SK-MEL-5 (cell line): Measurements from ENCODE around the gene LMNB1. TPM values are rescaled to one million over a fixed set of nuclear protein-coding genes. Genes with fewer than 3 reads are reported as not detected.
"Not testable (repeated sequence)": the region's sequence is repeated elsewhere in the genome, so short reads cannot be mapped to it uniquely, and the experiment has no call there.

Source experiments
- DNase-seq: peaks from one replicate; pipeline ENCODE4 v3.0.0-alpha.2; 2016; ENCODE audit warnings: low read depth, low spot score
- in situ Hi-C: cut with HindIII; loops from 2 replicates; pipeline ENCODE4 v1.10.0; 2016; ENCODE audit warnings: low sequenced_read_pairs, high pct_unique_total_duplicates, low pct_unique_long_range_greater_than_20kb
- total RNA-seq: library from RNA; depleted of rRNA; stranded (reverse); fragments of >200 nt; shearing (Covaris generic); gene quantifications from 2 replicates; pipeline ENCODE4 v1.2.3, GENCODE V29; 2014

Gene LMNB1
- total RNA-seq, 1 experiment from 2014 or later, result 44.6 TPM

- peak; percentile 17 for DNase-seq
- in situ Hi-C loops, result no loop called here
Measured at GRCh38 chr5:126847456-126847820, 70.5 kb downstream of the LMNB1 start.

DNA sequence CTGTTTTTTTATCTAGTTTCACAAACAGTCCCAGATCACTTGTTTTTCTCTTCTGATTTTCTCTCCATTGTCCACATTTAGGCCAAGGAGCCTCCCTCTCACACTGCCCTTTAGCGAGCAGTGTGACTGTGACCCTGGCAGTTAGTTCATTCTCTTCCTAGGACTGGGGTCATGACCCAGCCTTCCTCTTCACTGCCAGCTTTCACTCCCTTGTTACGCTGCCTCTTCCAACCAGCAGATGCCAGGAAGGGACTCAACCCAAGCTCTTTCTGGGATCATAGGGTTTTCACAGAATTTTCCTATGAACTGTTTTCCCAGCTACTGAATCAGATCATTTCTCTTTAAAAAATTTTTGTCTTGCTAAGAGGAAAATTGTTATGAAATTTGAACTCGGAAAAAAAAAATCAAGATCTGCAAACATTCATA, 70.9 kb downstream of the LMNB1 start:
- DNase-seq, result no peak
- in situ Hi-C loops, result no loop called here

- DNase-seq, result no peak
- in situ Hi-C loops, result no loop called here
Measured at GRCh38 chr5:126848253-126848652, 71.3 kb downstream of the LMNB1 start.

GRCh38 chr5:126849101-126849678, 72.3 kb downstream of the LMNB1 start:
- DNase-seq, result no peak
- in situ Hi-C loops, result no loop called here

DNA sequence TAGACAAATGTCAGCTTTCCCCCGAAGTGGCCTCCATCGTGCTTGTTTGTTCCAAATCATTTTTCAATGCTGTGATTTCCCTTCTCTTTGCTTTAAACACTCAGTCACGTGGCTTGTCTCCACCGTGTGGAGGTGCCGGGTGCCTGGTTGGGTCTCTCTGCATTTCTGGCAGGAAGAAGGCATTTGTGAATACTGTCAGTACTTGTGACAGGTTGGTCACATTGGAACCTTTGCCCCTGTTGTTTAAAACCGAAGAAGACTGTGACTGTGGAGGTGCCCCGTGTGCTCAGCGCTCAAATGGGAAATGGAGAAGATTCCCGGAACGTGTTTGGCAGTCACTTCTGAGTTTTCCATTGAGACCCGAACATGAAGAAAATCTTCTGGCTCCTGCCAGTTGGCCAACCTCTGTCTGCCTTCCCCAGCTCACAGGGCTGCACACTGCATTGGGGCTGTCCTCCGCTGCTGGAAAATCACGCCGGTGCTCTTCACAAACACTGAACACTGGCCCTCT, 74.6 kb downstream of the LMNB1 start:
- in situ Hi-C loops, result no loop called here
- no peak for DNase-seq

DNA sequence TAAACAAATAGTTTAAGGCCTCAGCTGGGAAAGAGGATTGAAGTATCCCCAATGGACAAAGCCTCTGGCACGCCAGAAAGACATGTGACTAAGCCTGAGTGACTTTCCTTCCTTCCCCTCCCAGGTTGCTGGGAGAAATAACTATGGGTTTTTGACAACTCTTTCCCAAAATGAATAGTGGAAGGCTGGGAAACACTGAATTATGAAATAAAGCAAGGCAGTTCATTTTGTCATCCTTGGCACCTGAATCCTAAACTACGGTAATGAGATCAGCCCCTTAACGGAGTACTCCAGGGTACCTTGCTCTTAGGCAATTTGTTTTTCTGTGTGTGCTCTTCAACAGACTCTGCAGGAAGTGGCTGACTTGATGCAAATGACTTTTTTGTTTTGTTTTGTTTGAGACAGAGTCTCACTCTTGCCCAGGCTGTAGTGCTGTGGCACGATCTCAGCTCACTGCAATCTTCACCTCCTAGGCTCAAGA, 75.2 kb downstream of the LMNB1 start:
- no peak for DNase-seq
- in situ Hi-C loops, result no loop called here

DNA sequence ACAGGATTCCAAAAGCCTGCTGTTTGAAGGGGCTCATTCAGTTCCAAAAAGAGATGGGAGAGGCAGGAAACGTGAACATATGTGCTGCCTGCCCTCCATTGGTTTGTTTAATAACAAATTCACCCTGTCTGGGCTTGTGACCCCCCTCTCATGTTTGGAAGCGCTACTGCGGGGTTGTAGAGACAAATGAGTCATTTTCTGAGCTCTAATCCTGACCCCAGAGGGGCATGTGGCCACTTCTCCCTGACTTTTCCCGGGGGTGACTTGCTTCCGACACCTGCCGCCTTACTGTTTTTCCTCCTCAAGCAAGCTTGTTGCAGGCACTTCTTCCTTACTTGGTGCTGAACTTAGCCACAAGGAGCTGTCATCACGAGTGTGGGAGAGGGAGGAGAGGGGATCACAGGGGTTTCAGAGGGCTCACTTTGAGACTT, 75.9 kb downstream of the LMNB1 start:
- in situ Hi-C loops, result no loop called here
- DNase-seq, result no peak

DNA sequence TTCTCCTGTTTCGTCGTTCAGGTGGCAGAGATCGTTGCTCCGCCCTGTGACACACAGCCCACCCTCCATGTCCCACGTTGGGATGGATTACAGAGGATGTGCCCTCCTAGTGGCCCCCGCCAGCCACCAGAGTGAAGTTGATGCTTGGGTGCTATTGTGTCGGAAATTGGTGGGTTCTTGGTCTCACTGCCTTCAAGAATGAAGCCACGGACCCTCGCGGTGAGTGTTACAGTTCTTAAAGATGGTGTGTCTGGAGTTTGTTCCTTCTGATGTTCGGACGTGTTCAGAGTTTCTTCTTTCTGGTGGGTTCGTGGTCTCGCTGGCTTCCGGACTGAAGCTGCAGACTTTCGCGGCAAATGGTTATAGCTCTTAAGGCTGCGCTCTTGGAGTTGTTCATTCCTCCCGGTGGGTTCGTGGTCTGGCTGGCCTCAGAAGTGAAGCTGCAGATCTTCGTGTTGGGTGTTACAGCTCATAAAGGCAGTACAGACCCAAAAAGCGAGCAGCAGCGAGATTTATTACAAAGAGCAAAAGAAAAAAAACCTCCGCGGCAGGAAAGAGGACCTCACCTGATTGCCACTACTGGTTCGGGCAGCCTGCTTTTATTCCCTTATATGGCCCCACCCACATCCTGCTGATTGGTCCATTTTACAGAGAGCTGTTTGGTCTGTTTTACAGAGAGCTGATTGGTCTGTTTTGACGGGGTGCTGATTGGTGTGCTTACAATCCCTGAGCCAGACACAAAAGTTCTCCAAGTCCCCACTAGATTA, 76.8 kb downstream of the LMNB1 start:
- in situ Hi-C loops, DNase-seq: not testable (repeated sequence)

DNA sequence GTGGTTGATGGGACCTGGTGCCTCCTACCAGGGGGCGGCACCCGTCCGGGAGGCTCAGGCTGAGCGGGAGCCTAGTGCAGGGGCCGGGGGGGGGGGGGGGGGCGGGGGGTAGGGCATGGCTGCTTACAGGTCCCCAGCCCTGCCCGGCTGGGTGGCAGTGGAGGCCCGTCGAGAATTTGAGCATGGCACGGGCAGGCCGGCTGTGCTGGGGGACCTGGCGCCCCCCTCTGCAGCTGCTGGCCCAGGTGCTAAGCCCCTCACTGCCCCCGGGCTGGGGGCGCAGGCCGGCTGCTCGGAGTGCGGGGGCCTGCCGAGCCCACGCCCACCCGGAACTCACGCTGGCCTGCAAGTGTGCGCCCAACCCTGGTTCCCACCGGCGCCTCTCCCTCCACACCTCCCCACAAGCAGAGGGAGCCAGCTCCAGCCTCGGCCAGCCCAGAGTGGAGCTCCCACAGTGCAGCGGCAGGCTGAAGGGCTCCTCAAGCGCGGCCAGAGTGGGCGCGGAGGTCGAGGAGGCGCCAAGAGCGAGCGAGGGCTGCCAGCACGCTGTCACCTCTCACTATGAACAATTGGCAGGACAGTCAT, 77.7 kb downstream of the LMNB1 start:
- in situ Hi-C loops, result no loop called here
- no peak for DNase-seq

- no peak for DNase-seq
- in situ Hi-C loops, result no loop called here
Measured at GRCh38 chr5:126855266-126855665, 78.3 kb downstream of the LMNB1 start.

GRCh38 chr5:126857472-126858410, 80.8 kb downstream of the LMNB1 start:
- no peak for DNase-seq
- in situ Hi-C loops, result no loop called here

- no peak for DNase-seq
- in situ Hi-C loops, result no loop called here
Measured at GRCh38 chr5:126858441-126858840, 81.5 kb downstream of the LMNB1 start.

DNA sequence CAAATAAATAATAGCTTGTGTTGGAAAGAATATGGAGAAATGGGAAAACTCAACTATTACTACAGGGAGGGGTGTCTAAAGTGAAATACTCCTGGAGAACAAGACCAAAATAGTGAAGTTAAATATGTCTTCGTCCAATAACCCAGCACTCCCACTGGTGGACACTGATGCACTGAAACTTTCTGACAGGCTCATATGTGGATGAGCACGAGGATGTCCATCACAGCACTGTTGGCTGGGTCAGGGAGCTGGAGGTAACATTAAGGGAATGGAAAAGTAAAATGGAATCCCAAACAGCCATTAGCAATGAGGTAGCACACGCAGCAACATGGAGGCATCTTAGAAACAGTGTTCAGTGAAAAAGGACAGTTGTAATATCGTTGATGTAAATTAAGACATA, 86.5 kb downstream of the LMNB1 start:
- DNase-seq, result no peak

GRCh38 chr5:126864042-126864688, 87.2 kb downstream of the LMNB1 start:
- in situ Hi-C loops, result no loop called here
- DNase-seq, result no peak

More for the DNA sequence above, 86.5 kb downstream of the LMNB1 start:
- in situ Hi-C loops, result no loop called here

GRCh38 chr5:126865299-126865698, 88.4 kb downstream of the LMNB1 start:
- in situ Hi-C loops, result no loop called here

DNA sequence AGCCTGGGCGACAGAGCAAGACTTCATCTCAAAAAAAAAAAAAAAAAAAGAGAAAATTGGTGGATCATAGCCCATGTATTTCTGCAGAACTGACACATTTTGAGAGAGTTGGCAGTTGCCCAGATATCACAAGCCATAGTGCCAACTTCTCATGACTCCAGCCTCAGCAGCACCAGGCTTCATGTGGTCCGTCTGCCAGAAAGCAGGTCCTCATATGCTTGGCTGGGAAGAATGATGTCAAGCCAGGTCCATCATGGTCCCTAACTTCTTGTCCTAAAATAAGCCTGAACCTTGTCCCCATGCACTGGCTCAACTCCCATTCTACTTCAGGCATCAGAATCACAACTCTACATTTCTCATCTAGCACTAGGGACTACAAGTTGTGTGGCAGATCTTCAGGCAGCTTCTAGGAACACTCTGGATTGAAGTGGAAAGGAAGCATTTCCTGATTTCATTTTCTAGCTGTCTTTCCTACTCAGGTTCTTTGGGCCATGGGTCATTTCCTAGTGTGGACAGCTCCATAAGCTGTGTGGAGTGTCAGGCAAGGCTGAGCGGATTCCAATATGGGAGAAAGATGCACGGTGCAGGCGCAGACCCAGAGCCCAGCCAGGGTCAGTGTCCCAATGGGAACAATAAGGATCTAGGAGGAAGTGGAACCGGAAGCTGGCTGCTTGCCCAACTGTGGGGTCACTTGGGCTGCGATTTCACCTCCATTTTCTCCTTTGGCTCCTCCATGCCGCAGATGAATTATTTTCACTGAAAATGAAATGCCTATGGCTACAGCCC, 90.1 kb downstream of the LMNB1 start:
- DNase-seq, result no peak
- in situ Hi-C loops, result no loop called here

More at GRCh38 chr5:126865299-126865698, 88.4 kb downstream of the LMNB1 start:
- no peak for DNase-seq
